ENCODE results near the gene COL6A2.

- TF ChIP-seq EZH2 (IDR thresholded peaks at IDR 0.05; ENCODE audit: insufficient read depth, low read length): no peak
- TF ChIP-seq CTCF (IDR thresholded peaks at IDR 0.05; ENCODE audit: insufficient read depth, low read depth, low read length): no peak
These were observed 4.9 kb upstream of the COL6A2 start for GRCh38 chr21:46092811-46093667.

Measured in astrocyte (in vitro differentiated cells and primary cell).